ENCODE results near the gene RBPMS2. TPM values are rescaled to one million over a fixed set of nuclear protein-coding genes. Genes with fewer than 3 reads are reported as not detected.

RBPMS2 gene
- total RNA-seq, 1 donor from 2014 or later: not detected

DNA sequence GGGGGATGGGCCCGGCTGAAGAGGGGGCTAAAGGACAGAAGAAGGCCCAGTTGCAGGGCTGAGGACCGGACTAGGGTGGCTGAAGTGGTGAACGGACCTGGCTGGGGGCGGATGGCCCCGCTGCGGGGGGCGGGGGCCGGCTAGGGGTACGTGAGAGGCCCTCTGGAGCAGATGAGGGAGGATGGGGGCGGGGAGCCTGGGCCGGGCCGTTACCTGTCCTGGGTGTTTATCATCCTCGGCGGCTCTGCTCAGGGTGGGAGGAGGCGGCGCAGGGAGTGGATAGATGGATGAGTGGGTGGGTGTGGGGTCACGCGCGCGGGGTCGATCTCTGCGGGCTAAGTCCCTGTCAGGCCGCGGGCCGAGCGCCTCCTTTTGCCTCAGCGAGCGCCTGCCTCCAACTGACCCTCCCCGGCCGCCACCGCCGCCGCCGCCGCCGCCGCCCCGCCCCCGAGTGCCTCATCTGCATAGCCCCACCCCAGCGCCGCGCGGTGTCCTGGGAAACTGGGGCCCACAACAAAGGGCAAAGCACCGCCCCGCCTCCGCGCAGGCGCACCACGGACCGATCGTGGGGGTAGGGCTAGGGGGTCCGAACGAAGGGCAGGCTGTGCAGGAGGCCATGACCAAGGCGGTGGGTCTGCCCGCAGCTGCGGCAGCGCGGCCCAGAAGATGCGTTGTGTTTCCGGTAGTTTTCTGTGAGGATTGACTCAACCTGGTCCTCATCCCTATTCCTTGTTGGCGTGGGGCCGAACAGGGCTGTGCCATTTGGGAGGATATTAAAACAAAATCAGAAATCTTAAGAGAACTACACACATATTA, 72.4 kb downstream of the RBPMS2 start:
- peak; percentile 89 to 98 for DNase-seq (ENCODE audit: low spot score in 2 of 2)
- Histone ChIP-seq H3K27me3 (no peaks in the 10 kb centered on the region), H3K9me3 (no peaks in the 10 kb centered on the region), H3K4me3 (peak overlapping the region; percentile 74 to 75), H3K4me1 (peaks cover 10 to 45% of the 10 kb centered on the region in 2 donors), H3K36me3 (no peaks in the 10 kb centered on the region), H3K27ac (peak overlapping the region; percentile 84 to 85)
- intact Hi-C loops (cut with DNase I): no loop called here
- TF ChIP-seq, protein P1, sequence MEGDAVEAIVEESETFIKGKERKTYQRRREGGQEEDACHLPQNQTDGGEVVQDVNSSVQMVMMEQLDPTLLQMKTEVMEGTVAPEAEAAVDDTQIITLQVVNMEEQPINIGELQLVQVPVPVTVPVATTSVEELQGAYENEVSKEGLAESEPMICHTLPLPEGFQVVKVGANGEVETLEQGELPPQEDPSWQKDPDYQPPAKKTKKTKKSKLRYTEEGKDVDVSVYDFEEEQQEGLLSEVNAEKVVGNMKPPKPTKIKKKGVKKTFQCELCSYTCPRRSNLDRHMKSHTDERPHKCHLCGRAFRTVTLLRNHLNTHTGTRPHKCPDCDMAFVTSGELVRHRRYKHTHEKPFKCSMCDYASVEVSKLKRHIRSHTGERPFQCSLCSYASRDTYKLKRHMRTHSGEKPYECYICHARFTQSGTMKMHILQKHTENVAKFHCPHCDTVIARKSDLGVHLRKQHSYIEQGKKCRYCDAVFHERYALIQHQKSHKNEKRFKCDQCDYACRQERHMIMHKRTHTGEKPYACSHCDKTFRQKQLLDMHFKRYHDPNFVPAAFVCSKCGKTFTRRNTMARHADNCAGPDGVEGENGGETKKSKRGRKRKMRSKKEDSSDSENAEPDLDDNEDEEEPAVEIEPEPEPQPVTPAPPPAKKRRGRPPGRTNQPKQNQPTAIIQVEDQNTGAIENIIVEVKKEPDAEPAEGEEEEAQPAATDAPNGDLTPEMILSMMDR (IDR thresholded peaks at IDR 0.05): no peak

DNA sequence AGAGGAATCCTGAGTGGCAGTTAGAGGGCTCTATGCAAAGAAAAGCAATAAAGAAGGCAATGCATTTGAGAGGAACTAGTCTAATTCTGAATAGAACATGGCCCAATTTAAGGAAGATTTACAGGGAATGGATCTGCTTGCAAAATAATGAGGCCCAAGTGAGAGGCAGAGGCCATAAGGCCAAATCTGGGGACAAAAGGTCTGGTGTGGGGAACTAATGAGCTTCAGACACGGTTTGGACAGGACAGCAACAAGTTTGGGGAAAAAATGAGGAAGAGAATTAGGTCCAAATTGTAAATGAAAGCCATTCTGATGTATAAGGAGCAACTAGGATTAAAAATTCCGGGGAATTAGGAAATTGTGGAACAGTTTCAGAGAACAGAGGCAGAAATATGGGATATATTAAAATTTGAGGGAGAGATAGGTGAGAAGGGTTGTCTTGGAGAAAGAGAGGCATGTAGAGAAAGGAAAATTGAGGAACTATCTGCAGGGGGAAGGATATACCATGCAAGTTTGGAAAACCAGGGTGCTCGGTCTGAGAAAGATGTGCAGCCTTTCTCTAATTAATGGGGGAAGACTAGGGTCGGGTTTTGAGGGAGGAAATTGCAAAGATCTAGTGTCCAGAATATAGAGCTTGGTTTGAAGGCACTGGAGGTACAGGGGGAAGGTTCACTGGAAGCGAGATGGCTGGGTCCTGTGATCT, 73.8 kb downstream of the RBPMS2 start:
- no peaks in the 10 kb centered on the region for H3K36me3 ChIP-seq
- no peaks in the 10 kb centered on the region for H3K9me3 ChIP-seq
- TF ChIP-seq, protein P1 (IDR thresholded peaks at IDR 0.05): no peak
- intact Hi-C loops (cut with DNase I): no loop called here
- H3K4me3 ChIP-seq: peak overlapping the region; percentile 74 to 75
- no peak for DNase-seq (ENCODE audit: low spot score in 2 of 2)
- H3K27ac ChIP-seq: peak overlapping the region; percentile 84 to 85
- no peaks in the 10 kb centered on the region for H3K27me3 ChIP-seq
- H3K4me1 ChIP-seq: peaks cover 10 to 47% of the 10 kb centered on the region in 2 donors

DNA sequence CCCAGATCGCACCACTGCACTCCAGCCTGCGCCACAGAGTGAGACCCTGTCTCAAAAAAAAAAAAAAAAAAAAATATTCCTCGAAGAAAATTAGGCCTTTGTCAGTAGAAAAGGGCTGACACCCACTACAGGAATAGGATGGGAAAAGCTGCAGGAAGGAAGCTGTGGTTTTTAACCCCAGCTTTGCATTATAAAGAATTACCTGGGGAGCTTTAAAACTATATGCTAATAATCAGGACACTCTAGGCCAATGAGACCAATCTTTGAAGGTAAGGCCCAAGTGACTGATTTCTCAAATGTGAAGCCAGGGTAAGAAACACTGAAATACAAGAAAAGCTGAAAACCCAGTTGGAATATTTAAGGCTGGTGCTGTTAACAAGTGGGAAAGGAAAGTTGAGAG, 74.3 kb downstream of the RBPMS2 start:
- Histone ChIP-seq H3K27ac (peak overlapping the region; percentile 84 to 85), H3K27me3 (no peaks in the 10 kb centered on the region), H3K4me3 (peak overlapping the region; percentile 18 to 75), H3K9me3 (no peaks in the 10 kb centered on the region), H3K4me1 (peaks cover 10 to 47% of the 10 kb centered on the region in 2 donors), H3K36me3 (no peaks in the 10 kb centered on the region)
- TF ChIP-seq, protein P1 (IDR thresholded peaks at IDR 0.05): no peak
- intact Hi-C loops (cut with DNase I): no loop called here
- DNase-seq (ENCODE audit: low spot score in 2 of 2): no peak

DNA sequence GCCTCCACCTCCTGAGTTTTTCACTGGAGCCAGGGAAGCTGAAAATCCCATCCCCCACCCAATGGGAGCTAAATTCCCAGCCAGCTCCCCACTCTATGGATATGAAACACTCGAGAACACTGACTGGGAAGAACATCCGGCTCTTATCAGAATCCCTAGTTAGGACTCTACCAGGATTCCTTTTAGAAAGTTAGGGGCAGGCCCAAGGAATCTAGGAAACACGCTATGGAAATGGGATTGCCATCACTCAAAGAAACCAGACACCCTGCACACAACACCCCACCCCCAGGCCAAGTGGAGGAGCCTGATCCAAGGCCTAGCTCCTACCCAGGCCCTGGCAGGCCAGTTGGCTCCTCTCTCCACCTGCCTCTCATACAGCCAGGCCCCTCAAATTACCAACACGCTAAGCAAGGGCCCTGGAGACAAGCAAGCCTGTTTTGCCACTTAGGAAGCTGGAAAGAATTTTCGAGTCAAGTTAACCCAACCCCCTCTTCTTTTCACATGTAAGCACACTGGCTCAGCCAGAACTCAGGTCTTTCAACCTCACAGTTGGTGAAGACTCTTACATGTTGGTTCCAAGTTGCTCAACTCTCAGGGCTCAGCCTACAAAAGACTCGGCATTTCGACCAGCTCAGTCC, 75.5 kb downstream of the RBPMS2 start:
- peaks cover 10 to 47% of the 10 kb centered on the region in 2 donors for H3K4me1 ChIP-seq
- H3K4me3 ChIP-seq: peak overlapping the region; percentile 18 to 75
- TF ChIP-seq, protein P1 (IDR thresholded peaks at IDR 0.05): no peak
- intact Hi-C loops (cut with DNase I): no loop called here
- H3K27me3 ChIP-seq: no peaks in the 10 kb centered on the region
- no peaks in the 10 kb centered on the region for H3K9me3 ChIP-seq
- H3K36me3 ChIP-seq: no peaks in the 10 kb centered on the region
- peak overlapping the region; percentile 84 to 85 for H3K27ac ChIP-seq
- peak in 1 of 2 donors; percentile 74 for DNase-seq (ENCODE audit: low spot score in 2 of 2)

DNA sequence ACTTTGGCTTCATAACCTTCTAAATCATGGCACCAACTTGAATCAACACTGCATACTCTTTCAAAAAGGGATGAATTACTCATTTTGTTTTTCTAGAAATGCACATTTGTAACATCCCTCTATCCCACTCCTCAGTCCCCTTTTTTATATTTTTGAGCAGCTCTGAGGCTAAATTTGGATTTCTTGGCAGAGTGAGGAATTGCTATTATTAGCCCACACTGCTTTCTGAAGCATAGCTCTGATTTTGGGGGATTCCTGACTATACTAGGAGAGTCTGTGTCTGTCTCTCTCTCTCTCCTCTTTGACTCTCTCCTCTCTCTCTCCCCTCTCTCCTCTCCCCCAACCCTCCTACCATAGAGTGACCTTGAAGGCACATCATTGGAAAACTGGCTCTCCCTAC, 76.6 kb downstream of the RBPMS2 start:
- no peaks in the 10 kb centered on the region for H3K9me3 ChIP-seq
- TF ChIP-seq, protein P1 (IDR thresholded peaks at IDR 0.05): no peak
- intact Hi-C loops (cut with DNase I): no loop called here
- no peaks in the 10 kb centered on the region for H3K27me3 ChIP-seq
- H3K27ac ChIP-seq: peak overlapping the region; percentile 84 to 85
- peaks cover 10 to 51% of the 10 kb centered on the region in 2 donors for H3K4me1 ChIP-seq
- H3K36me3 ChIP-seq: peaks cover 0 to 6% of the 10 kb centered on the region in 2 donors
- H3K4me3 ChIP-seq: peak overlapping the region; percentile 7 to 75
- DNase-seq (ENCODE audit: low spot score in 2 of 2): no peak

Data from ascending aorta (tissue), 2 donors.